OCI-LY1 (cell line): Measurements from ENCODE around the gene KLHDC10.
A peak's percentile ranks its signal among the peaks of the same experiment; 100 is the strongest.

Experiments used
- H2AFZ ChIP-seq: fragments of 200-600 bp; sonication (generic), shearing (Covaris generic); 2 replicates; pipeline ENCODE4 v1.6.0; 2014; ENCODE audit warnings: antibody characterized with exemption, mild to moderate bottlenecking, low read length
- H3F3A ChIP-seq: fragments of 200-600 bp; sonication (generic), shearing (Covaris generic); 2 replicates; pipeline ENCODE4 v1.6.0; 2014; ENCODE audit warnings: mild to moderate bottlenecking, antibody characterized with exemption, low read length, moderate library complexity; ENCODE audit not compliant: insufficient read depth
- H3K27ac ChIP-seq: fragments of 200-600 bp; sonication (generic); 2 replicates; pipeline ENCODE4 v1.5.1; 2014; ENCODE audit warnings: low read length, mixed run types, mild to moderate bottlenecking, low read depth; ENCODE audit not compliant: poor library complexity, severe bottlenecking
- H3K27me3 ChIP-seq: fragments of 200-600 bp; sonication (generic); 2 replicates; pipeline ENCODE4 v1.6.0; 2014; ENCODE audit warnings: antibody characterized with exemption, mild to moderate bottlenecking, low read length, moderate library complexity; ENCODE audit not compliant: insufficient read depth
- H3K36me3 ChIP-seq: fragments of 200-600 bp; sonication (generic); 2 replicates; pipeline ENCODE4 v1.6.1; 2014; ENCODE audit warnings: mild to moderate bottlenecking, antibody characterized with exemption, low read length, moderate library complexity, mixed read lengths; ENCODE audit not compliant: insufficient read depth
- H3K4me1 ChIP-seq: fragments of 200-600 bp; sonication (generic); 2 replicates; pipeline ENCODE4 v1.5.1; 2014; ENCODE audit warnings: mild to moderate bottlenecking, low read length, moderate library complexity; ENCODE audit not compliant: insufficient read depth, severe bottlenecking
- H3K4me2 ChIP-seq: fragments of 200-600 bp; sonication (generic), shearing (Covaris generic); 2 replicates; pipeline ENCODE4 v1.6.1; 2014; ENCODE audit warnings: low read length
- H3K4me3 ChIP-seq: fragments of 200-600 bp; sonication (generic); 2 replicates; pipeline ENCODE4 v1.5.1; 2014; ENCODE audit warnings: low read length, low read depth, mild to moderate bottlenecking, mixed read lengths; ENCODE audit not compliant: poor library complexity, severe bottlenecking
- H3K79me2 ChIP-seq: fragments of 200-600 bp; shearing (Covaris generic); 2 replicates; pipeline ENCODE4 v1.6.1; 2016; ENCODE audit warnings: mixed run types, low read length, mixed read lengths; ENCODE audit not compliant: insufficient read depth
- H3K9ac ChIP-seq: fragments of 200-600 bp; sonication (generic), shearing (Covaris generic); 2 replicates; pipeline ENCODE4 v1.6.1; 2014; ENCODE audit warnings: mild to moderate bottlenecking, low read length, mixed read lengths
- H3K9me2 ChIP-seq: fragments of 200-600 bp; sonication (generic), shearing (Covaris generic); 2 replicates; pipeline ENCODE4 v1.6.1; 2014; ENCODE audit warnings: low read depth, mild to moderate bottlenecking, low read length, mixed read lengths
- H3K9me3 ChIP-seq: fragments of 200-600 bp; shearing (Covaris generic); 2 replicates; pipeline ENCODE4 v1.6.1; 2014; ENCODE audit warnings: low read length, mixed read lengths
- H4K20me1 ChIP-seq: fragments of 200-600 bp; sonication (generic), shearing (Covaris generic); 2 replicates; pipeline ENCODE4 v1.6.0; 2016; ENCODE audit warnings: mild to moderate bottlenecking, low read length; ENCODE audit not compliant: insufficient read depth
- EZH2 ChIP-seq: fragments of 200-600 bp; sonication (generic), shearing (Covaris generic); IDR thresholded peaks from 2 replicates; pipeline ENCODE4 v1.8.0; 2017; ENCODE audit warnings: borderline replicate concordance, mixed run types, mild to moderate bottlenecking, antibody characterized with exemption, low read length, moderate library complexity, mixed read lengths
- TF ChIP-seq, protein P1 (sequence below): fragments of 200-600 bp; sonication (generic), shearing (Covaris generic); IDR thresholded peaks from 2 replicates; pipeline ENCODE4 v1.5.1; 2017; ENCODE audit warnings: mild to moderate bottlenecking, antibody characterized with exemption, low read length, moderate library complexity, mixed read lengths

The KLHDC10 gene

DNA sequence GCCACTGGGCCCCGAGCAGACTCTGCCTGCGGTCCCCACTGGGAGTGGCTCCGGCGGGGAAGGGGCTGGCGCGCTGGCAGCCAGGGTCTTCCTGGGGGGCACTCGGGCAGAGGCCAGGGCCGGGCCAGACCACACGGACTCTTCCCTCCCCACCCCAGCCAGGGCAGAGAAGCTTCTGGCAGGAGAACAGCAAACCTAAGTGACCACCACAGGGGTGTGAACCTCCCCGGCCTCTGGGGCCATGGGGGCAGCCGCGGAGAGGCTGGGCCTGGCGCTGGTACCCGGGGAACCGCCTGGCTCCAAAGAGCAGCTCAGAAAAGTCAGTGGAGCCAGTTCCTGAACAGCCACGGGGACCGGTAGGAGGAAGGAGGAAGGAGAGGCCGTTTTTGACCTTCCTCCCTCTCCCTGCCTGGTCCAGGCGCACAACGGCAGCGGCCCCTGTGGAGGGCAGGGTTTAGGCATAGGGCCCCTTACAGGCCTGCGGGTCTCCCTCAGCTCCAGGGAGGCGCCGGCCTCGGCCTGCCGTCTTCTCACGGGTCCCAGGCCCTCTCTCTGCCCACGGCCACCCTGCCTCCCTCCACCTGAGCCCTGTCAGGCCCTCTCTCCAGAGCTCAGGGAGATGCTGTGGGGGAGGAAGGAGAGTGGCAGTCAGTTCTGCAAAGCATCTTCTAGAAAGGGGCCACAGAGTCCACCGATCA, 83.0 kb downstream of the KLHDC10 start:
- Histone ChIP-seq H3F3A (peaks cover 10% of the 10 kb centered on the region; the same call in 1 of the 2 replicates), H3K9ac (no peak overlapping the region), H3K79me2 (no peaks in the 10 kb centered on the region), H4K20me1 (no peaks in the 10 kb centered on the region), H3K9me2 (no peaks in the 10 kb centered on the region), H3K9me3 (peaks cover 2% of the 10 kb centered on the region; the same call in 1 of the 2 replicates), H3K4me2 (no peak overlapping the region), H3K27ac (no peak overlapping the region), H3K27me3 (no peaks in the 10 kb centered on the region), H3K4me3 (no peak overlapping the region), H3K4me1 (peaks cover 42% of the 10 kb centered on the region), H2AFZ (no peak overlapping the region), H3K36me3 (peaks cover 11% of the 10 kb centered on the region; the same call in 1 of the 2 replicates)
- no peak for TF ChIP-seq EZH2
- TF ChIP-seq, protein P1, sequence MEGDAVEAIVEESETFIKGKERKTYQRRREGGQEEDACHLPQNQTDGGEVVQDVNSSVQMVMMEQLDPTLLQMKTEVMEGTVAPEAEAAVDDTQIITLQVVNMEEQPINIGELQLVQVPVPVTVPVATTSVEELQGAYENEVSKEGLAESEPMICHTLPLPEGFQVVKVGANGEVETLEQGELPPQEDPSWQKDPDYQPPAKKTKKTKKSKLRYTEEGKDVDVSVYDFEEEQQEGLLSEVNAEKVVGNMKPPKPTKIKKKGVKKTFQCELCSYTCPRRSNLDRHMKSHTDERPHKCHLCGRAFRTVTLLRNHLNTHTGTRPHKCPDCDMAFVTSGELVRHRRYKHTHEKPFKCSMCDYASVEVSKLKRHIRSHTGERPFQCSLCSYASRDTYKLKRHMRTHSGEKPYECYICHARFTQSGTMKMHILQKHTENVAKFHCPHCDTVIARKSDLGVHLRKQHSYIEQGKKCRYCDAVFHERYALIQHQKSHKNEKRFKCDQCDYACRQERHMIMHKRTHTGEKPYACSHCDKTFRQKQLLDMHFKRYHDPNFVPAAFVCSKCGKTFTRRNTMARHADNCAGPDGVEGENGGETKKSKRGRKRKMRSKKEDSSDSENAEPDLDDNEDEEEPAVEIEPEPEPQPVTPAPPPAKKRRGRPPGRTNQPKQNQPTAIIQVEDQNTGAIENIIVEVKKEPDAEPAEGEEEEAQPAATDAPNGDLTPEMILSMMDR = no peak

DNA sequence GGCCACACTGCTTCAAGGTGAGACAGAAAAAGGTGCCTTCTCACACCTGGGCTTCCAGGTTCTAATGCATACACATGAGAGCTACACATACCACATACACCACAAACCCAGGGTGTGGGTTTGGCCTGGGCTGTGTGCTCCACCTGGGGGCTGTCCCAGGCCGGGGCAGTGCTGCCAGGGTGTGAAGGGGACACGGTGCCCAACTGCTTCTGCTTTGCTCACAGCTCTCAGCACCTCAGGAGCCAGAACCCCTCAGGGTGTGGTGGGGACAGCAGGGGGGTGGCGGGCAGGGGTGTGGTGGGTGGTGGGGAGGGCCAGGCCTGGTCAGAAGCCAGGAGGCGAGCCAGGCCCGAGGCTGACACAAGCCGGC, 83.8 kb downstream of the KLHDC10 start:
- Histone ChIP-seq H3K9me3 (peaks cover 2% of the 10 kb centered on the region; the same call in 1 of the 2 replicates), H3K4me2 (no peak overlapping the region), H3K27me3 (no peaks in the 10 kb centered on the region), H3K27ac (no peak overlapping the region), H3K36me3 (peaks cover 16% of the 10 kb centered on the region; the same call in 1 of the 2 replicates), H3K4me3 (no peak overlapping the region), H3K79me2 (no peaks in the 10 kb centered on the region), H2AFZ (no peak overlapping the region), H4K20me1 (no peaks in the 10 kb centered on the region), H3K9ac (no peak overlapping the region), H3F3A (peaks cover 8% of the 10 kb centered on the region; the same call in 1 of the 2 replicates), H3K4me1 (peaks cover 42% of the 10 kb centered on the region), H3K9me2 (no peaks in the 10 kb centered on the region)
- TF ChIP-seq EZH2 = no peak
- TF ChIP-seq, protein P1 = no peak

DNA sequence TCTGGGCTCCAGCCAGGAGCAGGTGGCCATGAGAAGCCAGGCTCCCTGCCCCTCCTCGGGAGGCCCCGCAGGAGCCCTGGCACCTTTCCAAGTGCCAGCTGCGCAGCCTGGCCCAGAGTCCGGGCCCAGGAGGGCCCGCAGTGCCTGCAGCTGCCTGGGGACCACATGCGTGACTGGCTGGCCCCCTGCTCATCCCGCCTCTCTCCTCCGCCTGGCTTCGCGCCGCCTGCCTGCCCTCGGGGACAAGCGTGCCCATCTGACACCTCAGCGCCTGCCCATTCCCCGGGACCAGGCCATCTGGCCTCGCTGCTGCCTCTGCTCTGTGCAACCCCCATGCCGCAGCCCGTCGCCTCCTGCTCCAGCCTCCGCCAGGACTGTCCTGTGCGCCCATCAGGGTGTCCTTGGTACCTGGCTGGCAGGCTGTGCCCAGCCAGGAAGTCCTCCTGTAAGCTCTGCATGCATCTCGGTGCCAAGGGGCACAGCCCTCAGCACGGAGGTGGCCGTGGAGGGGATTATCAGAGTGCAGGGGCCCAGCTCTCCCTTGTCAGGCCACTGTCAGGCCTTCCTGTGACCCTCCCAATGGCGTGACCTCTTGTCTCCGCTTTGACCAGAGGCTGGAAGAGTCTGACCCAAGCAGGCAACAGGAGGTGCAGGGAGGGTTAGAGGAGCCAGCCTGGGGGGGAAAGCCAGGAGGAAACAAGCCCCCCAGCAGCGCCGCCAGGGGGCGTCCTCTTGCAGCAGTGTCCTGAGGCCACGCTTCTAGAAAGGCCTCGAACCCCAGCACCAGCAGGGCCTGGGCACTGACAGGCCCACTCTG, 84.4 kb downstream of the KLHDC10 start:
- Histone ChIP-seq H3K4me3 (no peak overlapping the region), H3F3A (0 out of 2 replicates have a peak, but pooled peaks cover 5% of the 10 kb centered on the region), H3K27ac (no peak overlapping the region), H3K4me1 (peaks cover 36% of the 10 kb centered on the region), H3K79me2 (no peaks in the 10 kb centered on the region), H3K9me3 (peaks cover 2% of the 10 kb centered on the region; the same call in 1 of the 2 replicates), H2AFZ (no peak overlapping the region), H4K20me1 (no peaks in the 10 kb centered on the region), H3K9ac (no peak overlapping the region), H3K4me2 (peak overlapping the region; percentile 7; the same call in 1 of the 2 replicates), H3K27me3 (no peaks in the 10 kb centered on the region), H3K36me3 (peaks cover 22% of the 10 kb centered on the region), H3K9me2 (no peaks in the 10 kb centered on the region)
- TF ChIP-seq, protein P1 = peak; percentile 100
- no peak for TF ChIP-seq EZH2
